ENCODE results near the gene INPP5A.

The INPP5A gene

GRCh38 chr10:132804785-132805426 lies 267.3 kb downstream of the INPP5A start:
- no peak for FAIRE-seq
- no peak for DNase-seq (ENCODE audit: insufficient read length, low spot score)

- no peak for FAIRE-seq
- no peak for DNase-seq (ENCODE audit: insufficient read length, low spot score)
Measured at GRCh38 chr10:132805599-132805998, 268.0 kb downstream of the INPP5A start.

GRCh38 chr10:132806110-132806509 lies 268.5 kb downstream of the INPP5A start:
- FAIRE-seq (no peak), DNase-seq (ENCODE audit: insufficient read length, low spot score) (no peak)

- no peak for FAIRE-seq
Measured at GRCh38 chr10:132806561-132807003, 269.0 kb downstream of the INPP5A start.

GRCh38 chr10:132807621-132808049 lies 270.0 kb downstream of the INPP5A start:
- no peak for FAIRE-seq

More at GRCh38 chr10:132806561-132807003, 269.0 kb downstream of the INPP5A start:
- no peak for DNase-seq (ENCODE audit: insufficient read length, low spot score)

GRCh38 chr10:132808383-132809231 lies 271.0 kb downstream of the INPP5A start:
- no peak for DNase-seq (ENCODE audit: insufficient read length, low spot score)
- FAIRE-seq = no peak

More at GRCh38 chr10:132807621-132808049, 270.0 kb downstream of the INPP5A start:
- no peak for DNase-seq (ENCODE audit: insufficient read length, low spot score)

GRCh38 chr10:132809232-132810140 lies 271.9 kb downstream of the INPP5A start:
- no peak for FAIRE-seq

GRCh38 chr10:132810141-132810806 lies 272.7 kb downstream of the INPP5A start:
- no peak for FAIRE-seq
- DNase-seq (ENCODE audit: insufficient read length, low spot score) = no peak

More at GRCh38 chr10:132809232-132810140, 271.9 kb downstream of the INPP5A start:
- DNase-seq (ENCODE audit: insufficient read length, low spot score) = no peak

- DNase-seq (ENCODE audit: insufficient read length, low spot score) = no peak
- FAIRE-seq = no peak
Measured at GRCh38 chr10:132810807-132811700, 273.5 kb downstream of the INPP5A start.

- DNase-seq (ENCODE audit: insufficient read length, low spot score) = no peak
- no peak for FAIRE-seq
Measured at GRCh38 chr10:132811891-132812481, 274.4 kb downstream of the INPP5A start.

GRCh38 chr10:132812520-132812919 lies 274.9 kb downstream of the INPP5A start:
- FAIRE-seq = no peak
- DNase-seq (ENCODE audit: insufficient read length, low spot score) = no peak

- no peak for DNase-seq (ENCODE audit: insufficient read length, low spot score)
- no peak for FAIRE-seq
Measured at GRCh38 chr10:132813001-132813401, 275.4 kb downstream of the INPP5A start.

GRCh38 chr10:132813560-132814468 lies 276.2 kb downstream of the INPP5A start:
- DNase-seq (ENCODE audit: insufficient read length, low spot score) = no peak
- FAIRE-seq = no peak

- FAIRE-seq = no peak
- no peak for DNase-seq (ENCODE audit: insufficient read length, low spot score)
Measured at GRCh38 chr10:132814469-132814856, 276.9 kb downstream of the INPP5A start.

- no peak for FAIRE-seq
- no peak for DNase-seq (ENCODE audit: insufficient read length, low spot score)
Measured at GRCh38 chr10:132815168-132815857, 277.7 kb downstream of the INPP5A start.

GRCh38 chr10:132816718-132817117 lies 279.1 kb downstream of the INPP5A start:
- no peak for FAIRE-seq
- no peak for DNase-seq (ENCODE audit: insufficient read length, low spot score)

- FAIRE-seq (no peak), DNase-seq (ENCODE audit: insufficient read length, low spot score) (no peak)
Measured at GRCh38 chr10:132817701-132818211, 280.2 kb downstream of the INPP5A start.

All from HTR-8/SVneo (cell line).